HG03442 (cell line): Measurements from ENCODE around the gene MBTPS1.

Experiments
- ATAC-seq: cut with Tn5 transposase; IDR thresholded peaks from one replicate; pipeline ENCODE4 v1.9.1; 2021; ENCODE audit warnings: mild to moderate bottlenecking, moderate library complexity; ENCODE audit not compliant: unreplicated experiment

MBTPS1 gene

GRCh38 chr16:84040823-84041820 lies 75.6 kb downstream of the MBTPS1 start:
- ATAC-seq: no peak

GRCh38 chr16:84040226-84040822 lies 76.4 kb downstream of the MBTPS1 start:
- no peak for ATAC-seq

- ATAC-seq: no peak
Observed at GRCh38 chr16:84039696-84040095, 77.0 kb downstream of the MBTPS1 start.

- ATAC-seq: no peak
Observed at GRCh38 chr16:84038469-84038868, 78.3 kb downstream of the MBTPS1 start.

GRCh38 chr16:84036982-84037425 lies 79.7 kb downstream of the MBTPS1 start:
- no peak for ATAC-seq

DNA sequence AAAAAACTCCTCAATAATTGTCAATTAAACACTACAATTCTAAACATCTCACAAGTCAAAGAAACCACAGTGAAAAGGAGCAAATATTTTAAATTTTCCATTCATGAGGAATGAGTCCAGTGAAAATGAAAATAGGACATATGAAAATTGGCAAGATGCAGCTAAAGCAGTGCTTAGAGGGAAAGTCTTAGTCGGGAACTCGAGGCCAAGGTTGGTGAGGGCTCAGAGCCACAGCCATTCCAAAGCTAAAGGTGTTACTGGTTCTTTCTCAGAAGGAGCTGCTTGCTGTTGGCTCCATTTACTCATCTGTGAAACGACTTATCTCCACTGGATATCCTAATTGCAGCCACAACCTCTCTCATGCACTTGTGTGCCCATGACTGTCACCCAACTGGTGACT lies 80.6 kb downstream of the MBTPS1 start:
- ATAC-seq: no peak

DNA sequence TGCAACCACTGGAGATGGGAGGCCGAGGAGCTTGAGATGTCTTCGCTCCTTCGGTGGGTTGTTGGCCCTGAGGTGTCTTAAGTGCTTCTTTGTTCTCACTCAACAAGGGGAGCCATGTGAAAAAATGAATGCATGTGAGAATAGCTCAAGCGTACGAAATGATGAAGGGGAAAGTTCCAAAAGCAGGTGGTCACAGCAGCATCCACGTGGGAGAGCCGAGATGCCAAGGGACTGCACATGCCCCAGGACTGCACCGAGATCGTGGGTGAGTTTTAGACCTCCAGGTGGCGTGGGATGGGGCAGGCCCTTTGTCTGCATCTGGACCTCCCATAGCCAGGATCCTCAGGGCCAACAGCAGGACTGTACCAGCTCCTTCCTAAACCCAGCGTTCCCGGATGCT lies 82.2 kb downstream of the MBTPS1 start:
- ATAC-seq: no peak

DNA sequence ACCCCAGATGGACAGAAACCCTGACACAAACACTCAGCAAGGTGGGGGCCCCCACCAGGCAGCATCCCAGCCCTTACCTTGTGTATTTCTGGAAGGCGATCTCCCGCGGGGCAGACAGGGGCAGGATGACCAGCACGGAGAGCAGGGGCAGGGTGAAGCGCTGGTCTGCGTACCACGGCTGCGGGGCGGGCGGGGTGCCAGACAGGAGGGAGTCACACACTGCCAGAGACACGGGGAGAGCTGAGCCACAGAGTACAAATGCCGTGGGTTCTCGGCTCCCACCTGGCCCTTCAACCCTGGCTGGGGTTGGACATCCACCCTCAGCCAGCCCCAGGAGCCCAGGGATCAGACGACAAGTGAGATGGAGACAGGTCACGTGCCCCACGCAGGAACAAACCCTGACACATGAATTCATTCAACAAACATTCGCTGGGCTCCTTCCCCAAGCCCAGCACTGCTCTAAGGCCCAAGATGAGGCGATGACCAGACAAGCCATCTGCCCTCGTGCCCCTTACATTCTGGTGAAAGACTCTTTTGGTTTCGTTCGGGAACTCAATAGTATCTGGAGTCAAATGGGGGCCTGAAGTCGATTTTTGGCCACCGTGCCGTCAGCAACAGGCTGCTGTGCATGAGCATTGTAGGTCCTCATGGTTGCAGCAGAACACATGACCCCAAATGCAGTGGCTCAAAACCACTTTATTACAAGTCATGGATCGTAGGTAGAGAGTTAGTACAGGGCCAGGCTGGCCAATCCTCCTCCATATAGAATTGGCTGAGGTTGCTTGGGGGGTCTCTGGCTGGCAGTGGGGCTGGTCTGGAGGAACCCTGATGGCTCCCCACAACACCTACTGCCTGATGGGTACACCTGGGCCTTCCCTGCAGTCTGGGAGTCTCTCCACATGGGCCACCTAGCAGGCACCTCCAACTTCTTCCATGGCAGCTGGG lies 83.2 kb downstream of the MBTPS1 start:
- no peak for ATAC-seq

GRCh38 chr16:84032458-84033178 lies 84.1 kb downstream of the MBTPS1 start:
- ATAC-seq: no peak

GRCh38 chr16:84031556-84031955 lies 85.2 kb downstream of the MBTPS1 start:
- no peak for ATAC-seq

GRCh38 chr16:84029297-84030047 lies 87.3 kb downstream of the MBTPS1 start:
- ATAC-seq: no peak

GRCh38 chr16:84027625-84028024 lies 89.1 kb downstream of the MBTPS1 start:
- ATAC-seq: no peak

DNA sequence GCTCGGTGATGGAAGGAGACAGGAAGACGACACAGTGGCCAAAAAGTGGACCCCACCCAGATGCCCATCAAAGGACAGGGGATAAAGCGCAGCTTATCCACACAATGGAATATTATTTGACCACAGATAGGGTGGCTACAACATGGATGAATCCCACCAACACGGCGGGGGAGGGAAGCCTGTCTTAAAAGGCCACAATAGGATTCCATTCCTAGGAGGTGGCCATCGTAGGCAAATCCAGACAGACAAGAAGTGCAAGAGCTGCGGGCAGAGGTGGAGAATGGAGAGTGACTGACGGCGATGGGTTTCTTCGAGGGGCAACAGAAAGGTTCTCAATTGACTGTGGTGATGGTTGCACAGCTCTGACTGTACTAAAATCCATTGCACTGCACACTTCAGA lies 90.1 kb downstream of the MBTPS1 start:
- no peak for ATAC-seq

- ATAC-seq: no peak
Observed at GRCh38 chr16:84024854-84025253, 91.9 kb downstream of the MBTPS1 start.

- ATAC-seq: no peak
Observed at GRCh38 chr16:84022644-84023043, 94.1 kb downstream of the MBTPS1 start.

DNA sequence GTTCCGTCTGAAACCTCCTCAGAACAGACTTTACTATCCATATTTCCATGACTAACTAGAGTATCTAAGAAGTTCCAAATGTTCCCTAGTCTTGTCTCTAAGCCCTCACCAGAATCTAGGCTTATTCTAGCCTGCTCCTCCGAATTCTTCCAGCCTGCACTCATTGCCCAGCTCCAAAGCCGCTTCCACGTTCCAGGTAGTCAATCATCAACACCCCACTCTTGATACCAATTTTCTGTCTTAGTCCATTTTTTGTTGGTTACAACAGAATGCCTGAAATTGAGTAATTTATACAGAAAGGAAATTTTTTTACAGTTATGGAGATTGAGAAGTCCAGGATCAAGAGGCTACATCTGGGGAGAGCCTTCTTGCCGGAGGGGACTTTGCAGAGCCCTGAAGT lies 95.3 kb downstream of the MBTPS1 start:
- ATAC-seq: no peak

DNA sequence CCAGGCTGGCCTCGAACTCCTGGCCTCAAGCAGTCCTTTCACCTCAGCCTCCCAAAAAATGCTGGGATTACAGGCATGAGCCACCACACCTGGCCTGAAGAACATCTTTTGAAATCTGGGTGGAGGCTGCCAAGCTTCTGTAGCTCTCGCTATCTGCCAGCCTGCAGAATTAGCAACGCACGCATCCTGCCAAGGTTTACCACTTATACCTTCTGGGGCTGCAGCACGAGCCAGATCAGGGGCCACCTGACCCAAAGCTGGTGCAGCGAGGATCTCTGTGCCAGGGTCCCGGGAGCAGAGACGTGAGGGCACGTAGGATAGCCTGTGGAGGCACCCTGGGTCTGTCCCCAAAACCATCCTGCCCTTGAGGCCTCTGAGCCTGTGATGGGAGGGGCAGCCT lies 96.4 kb downstream of the MBTPS1 start:
- no peak for ATAC-seq

GRCh38 chr16:84018710-84019109 lies 98.0 kb downstream of the MBTPS1 start:
- ATAC-seq: no peak

DNA sequence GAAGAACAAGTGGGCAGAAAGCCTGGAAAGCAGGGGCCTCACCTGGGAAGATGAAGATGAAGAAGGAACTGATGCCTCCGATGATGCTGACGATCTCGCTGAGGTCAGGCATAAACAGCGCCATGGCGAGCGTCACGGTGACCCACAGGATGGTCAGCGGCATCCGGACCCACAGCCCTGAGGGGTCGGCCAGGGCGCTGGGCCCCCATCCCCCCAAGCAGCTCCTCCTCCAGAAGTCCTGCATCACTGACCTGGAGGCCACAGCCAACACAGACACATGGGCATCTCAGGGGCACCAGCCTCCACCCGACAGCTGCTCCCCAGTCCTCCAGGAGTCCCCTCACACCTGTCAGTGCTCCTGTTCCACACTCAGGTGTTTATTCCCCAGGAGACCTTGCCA lies 100.3 kb downstream of the MBTPS1 start:
- no peak for ATAC-seq

DNA sequence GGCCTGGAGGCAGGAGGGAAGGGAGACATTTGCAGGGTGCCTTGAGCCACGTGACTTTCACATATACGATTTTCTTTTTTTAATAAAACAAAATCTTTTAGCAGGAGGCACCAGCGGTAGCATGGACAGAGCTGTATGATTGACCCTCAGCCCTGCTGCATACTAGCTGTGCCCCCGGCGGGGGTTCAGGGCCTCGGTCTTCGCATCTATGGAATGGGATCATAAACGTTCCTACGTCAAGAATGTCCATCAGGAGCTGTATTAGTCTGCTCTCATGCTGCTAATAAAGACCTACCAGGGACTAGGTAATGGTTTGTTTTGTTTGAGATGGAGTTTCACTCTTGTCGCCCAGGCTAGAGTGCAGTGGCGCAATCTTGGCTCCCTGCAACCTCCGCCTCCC lies 101.3 kb downstream of the MBTPS1 start:
- ATAC-seq: no peak
